WTC11 (cell line): Measurements from ENCODE around the gene MUC6.

Source experiments
- ATF3 ChIP-seq: sonication (generic); formaldehyde crosslinking; conservative IDR thresholded peaks from 2 replicates; pipeline ENCODE4 v1.8.1; 2022; ENCODE audit warnings: mild to moderate bottlenecking, missing genetic modification reagents
- CTCF ChIP-seq: fragments of 200-600 bp; IDR thresholded peaks from 2 replicates; pipeline ENCODE4 v1.8.0; 2022; ENCODE audit warnings: antibody characterized with exemption
- FOXP1 ChIP-seq: sonication (generic); formaldehyde crosslinking; IDR thresholded peaks from 2 replicates; pipeline ENCODE4 v1.8.0; 2022; ENCODE audit warnings: missing genetic modification reagents, mild to moderate bottlenecking, moderate library complexity, borderline replicate concordance
- HMGXB4 ChIP-seq: sonication (generic); formaldehyde crosslinking; IDR thresholded peaks from 2 replicates; pipeline ENCODE4 v1.8.1; 2023; ENCODE audit warnings: mild to moderate bottlenecking, moderate library complexity, missing genetic modification reagents
- TCF7 ChIP-seq: sonication (generic); formaldehyde crosslinking; IDR thresholded peaks from 2 replicates; pipeline ENCODE4 v1.8.0; 2022; ENCODE audit warnings: mild to moderate bottlenecking, low read depth, missing genetic modification reagents, moderate library complexity
- TEAD1 ChIP-seq: sonication (generic); formaldehyde crosslinking; IDR thresholded peaks from 2 replicates; pipeline ENCODE4 v1.8.0; 2022; ENCODE audit warnings: mild to moderate bottlenecking, missing genetic modification reagents
- TP53 ChIP-seq: sonication (generic); formaldehyde crosslinking; IDR thresholded peaks from 2 replicates; pipeline ENCODE4 v1.8.1; 2023; ENCODE audit warnings: mild to moderate bottlenecking, missing genetic modification reagents

- TF ChIP-seq TEAD1 (CRISPR knock-in tag) = no peak
- TF ChIP-seq CTCF = no peak
- no peak for TF ChIP-seq FOXP1 (CRISPR knock-in tag)
- no peak for TF ChIP-seq ATF3
- TF ChIP-seq TCF7 = no peak
- no peak for TF ChIP-seq HMGXB4
- TF ChIP-seq TP53 = no peak
These were observed 9.7 kb downstream of the MUC6 start for GRCh38 chr11:1026641-1027482.
